Measurements from ENCODE around the gene MYL3.

The MYL3 gene

GRCh38 chr3:46883054-46883829 is 20.0 kb upstream of the MYL3 start:
- no peak for TF ChIP-seq CTCF (IDR thresholded peaks at IDR 0.05; ENCODE audit: low read depth, low read length)
- DNase-seq, result peak; percentile 34
- peak overlapping the region; percentile 51; the same call in 1 of the 2 replicates for H3K4me3 ChIP-seq (ENCODE audit: low read depth, low read length)
- H3K4me1 ChIP-seq, result no peaks in the 10 kb centered on the region
- no peaks in the 10 kb centered on the region for H3K36me3 ChIP-seq
- H3K27me3 ChIP-seq, result peaks cover 15% of the 10 kb centered on the region
- H3K9me3 ChIP-seq, result no peaks in the 10 kb centered on the region

DNA sequence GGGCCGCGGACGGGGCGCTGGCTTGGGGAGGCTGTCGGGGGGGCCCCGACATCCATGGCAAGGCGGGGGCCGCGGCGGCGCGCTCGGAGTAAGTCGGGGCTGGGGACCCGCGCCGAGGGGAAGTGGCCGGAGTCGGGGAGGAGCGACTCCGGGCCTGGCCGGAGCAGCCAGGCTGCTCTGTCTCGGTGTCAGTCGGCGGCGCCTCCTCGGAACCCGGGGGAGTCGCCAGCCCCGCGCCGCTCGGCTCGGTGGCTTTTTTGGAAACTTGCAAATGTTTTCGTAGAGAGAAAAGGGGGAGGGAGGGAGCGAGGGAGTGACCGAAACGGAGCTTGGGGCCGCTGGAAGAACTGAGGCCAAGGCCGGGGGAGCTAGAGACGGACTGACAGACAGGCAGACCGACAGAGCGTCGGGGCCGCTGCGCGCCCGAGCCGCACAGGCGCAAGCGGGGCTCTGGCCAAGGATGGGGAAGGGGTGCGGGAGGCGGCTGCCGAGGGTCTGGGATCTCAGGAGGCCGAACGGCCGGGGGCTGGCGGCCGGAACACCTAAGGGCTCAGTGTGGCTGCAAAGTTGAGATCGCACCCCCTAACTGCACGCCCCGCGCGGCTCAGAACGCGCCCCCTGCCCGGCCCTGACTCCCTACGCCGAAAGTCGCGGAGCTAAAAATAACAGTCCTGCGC is 19.3 kb upstream of the MYL3 start:
- Histone ChIP-seq H3K9me3 (no peaks in the 10 kb centered on the region), H3K4me3 (ENCODE audit: low read depth, low read length) (peak overlapping the region; percentile 51), H3K4me1 (no peaks in the 10 kb centered on the region), H3K27me3 (peaks cover 15% of the 10 kb centered on the region), H3K36me3 (no peaks in the 10 kb centered on the region)
- TF ChIP-seq CTCF (IDR thresholded peaks at IDR 0.05; ENCODE audit: low read depth, low read length), result no peak
- DNase-seq, result no peak

DNA sequence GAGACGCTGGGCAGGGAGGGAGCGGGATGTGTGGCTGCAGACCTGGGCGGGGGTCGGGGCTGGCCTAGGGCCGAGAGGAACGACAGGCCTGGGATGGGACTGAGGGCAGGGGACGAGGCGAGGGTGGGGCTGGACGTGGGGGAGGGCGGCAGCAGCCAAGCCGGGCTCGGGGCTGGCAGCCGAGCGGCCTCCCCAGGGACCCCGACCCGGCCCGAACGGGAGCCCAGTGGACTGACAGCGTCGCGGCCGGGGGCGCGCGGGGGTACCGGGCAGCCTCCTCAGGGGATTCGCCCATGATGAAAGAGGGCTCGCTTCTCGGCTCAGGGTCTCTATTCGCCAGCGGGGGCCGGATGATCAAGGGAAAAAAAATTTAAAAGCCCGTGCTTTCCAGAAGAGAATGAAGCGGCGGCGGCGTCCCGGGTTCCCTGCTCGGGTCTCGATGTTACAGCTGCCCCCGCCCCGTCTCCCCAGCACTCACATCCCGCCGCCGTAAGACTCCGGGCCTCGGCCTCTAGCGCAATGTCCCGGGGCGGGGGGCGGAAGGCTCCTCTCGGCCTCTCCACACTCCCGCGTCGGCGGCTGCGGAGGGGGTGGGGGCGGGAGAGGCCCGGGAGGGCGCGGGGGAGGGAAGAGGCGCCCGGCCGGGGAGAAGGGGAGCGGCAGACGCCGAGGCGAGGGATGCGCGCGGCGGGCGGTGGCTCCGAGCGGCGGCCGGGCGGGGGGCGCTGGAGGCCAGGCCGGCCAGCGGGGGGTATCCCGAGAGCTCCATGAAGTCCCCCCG is 18.5 kb upstream of the MYL3 start:
- H3K27me3 ChIP-seq, result peaks cover 15% of the 10 kb centered on the region
- H3K36me3 ChIP-seq, result no peaks in the 10 kb centered on the region
- DNase-seq, result no peak
- TF ChIP-seq CTCF (IDR thresholded peaks at IDR 0.05; ENCODE audit: low read depth, low read length), result no peak
- H3K4me3 ChIP-seq (ENCODE audit: low read depth, low read length), result no peak overlapping the region
- no peaks in the 10 kb centered on the region for H3K4me1 ChIP-seq
- H3K9me3 ChIP-seq, result no peaks in the 10 kb centered on the region

DNA sequence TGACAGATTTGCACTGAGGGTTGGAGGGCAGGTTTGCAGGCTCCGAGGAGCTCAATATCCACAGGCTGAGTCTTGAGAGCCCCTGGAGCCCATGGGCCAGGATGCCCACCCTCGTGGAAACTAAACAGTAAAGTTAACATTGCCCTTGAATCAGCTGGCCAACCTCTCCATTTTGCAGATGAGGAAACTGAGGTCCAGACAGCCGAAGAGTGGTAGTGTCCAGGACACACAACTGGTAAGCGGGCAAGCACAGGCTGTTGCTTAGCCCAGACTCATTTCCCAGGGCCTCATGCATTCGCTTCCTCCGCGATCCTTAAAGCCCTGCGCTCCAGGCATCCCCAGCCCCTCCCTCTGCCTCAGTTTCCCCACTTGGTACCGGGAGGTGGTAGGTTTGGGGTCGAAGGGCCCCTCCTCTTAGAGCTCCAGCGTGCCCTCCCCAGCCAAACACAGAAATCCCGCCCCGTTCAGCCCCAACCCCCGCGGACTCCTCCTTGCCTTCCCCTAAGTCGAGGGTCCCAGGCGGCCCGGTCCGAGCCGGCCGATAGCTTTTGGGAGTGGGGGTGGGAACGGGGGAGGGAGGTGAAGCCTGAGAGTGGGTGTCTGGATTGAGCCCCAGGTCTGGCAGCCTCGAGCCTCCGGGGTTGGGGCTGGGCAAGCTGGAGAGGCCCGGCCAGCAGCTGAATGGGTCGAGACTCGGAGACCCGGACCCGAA is 17.8 kb upstream of the MYL3 start:
- Histone ChIP-seq H3K36me3 (no peaks in the 10 kb centered on the region), H3K4me3 (ENCODE audit: low read depth, low read length) (no peak overlapping the region), H3K27me3 (peaks cover 15% of the 10 kb centered on the region), H3K4me1 (no peaks in the 10 kb centered on the region), H3K9me3 (no peaks in the 10 kb centered on the region)
- no peak for DNase-seq
- no peak for TF ChIP-seq CTCF (IDR thresholded peaks at IDR 0.05; ENCODE audit: low read depth, low read length)

DNA sequence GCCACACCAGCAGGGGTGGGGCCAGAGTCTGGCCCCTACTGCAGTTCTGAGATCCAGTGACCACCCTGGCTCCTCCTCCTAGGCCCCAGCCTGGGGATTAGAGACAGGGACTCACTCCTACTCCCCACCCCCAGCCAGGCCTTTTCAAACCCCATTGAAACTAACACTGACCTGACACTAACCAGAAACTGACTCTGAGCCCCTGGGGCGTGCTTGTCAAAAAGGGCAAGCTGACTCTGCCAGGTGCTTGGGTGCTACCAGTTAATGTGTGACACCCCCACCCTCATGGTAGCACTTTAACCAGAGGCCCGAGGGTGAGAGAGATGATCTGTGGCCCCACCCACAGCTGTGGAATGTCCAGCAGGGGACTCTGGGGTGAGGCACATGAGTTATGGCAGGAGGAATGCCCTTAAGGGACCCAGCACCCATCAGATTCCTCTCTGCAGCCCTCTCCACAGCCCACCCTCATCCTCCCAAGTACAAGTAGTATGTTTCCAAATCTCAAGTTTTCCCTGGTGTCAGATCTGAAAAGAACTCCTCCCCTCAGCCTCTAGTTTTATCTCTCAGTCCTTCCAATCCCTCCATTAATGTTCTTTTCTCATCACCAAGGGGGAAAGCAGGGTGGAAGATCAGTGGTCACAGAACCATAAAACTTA is 15.7 kb upstream of the MYL3 start:
- Histone ChIP-seq H3K4me1 (no peaks in the 10 kb centered on the region), H3K4me3 (ENCODE audit: low read depth, low read length) (no peak overlapping the region), H3K36me3 (no peaks in the 10 kb centered on the region), H3K27me3 (peaks cover 13% of the 10 kb centered on the region), H3K9me3 (no peaks in the 10 kb centered on the region)
- DNase-seq, result peak; percentile 60
- no peak for TF ChIP-seq CTCF (IDR thresholded peaks at IDR 0.05; ENCODE audit: low read depth, low read length)
